ENCODE data around the gene TVP23C.
"Not testable (repeated sequence)": the region's sequence is repeated elsewhere in the genome, so short reads cannot be mapped to it uniquely, and the experiment has no call there.

TVP23C gene

GRCh38 chr17:15557334-15557832 is 5.9 kb downstream of the TVP23C start:
- not testable (repeated sequence) for H3K27me3 Mint-ChIP-seq (ENCODE audit: low read depth); H3K9me3 Mint-ChIP-seq; H3K4me3 Mint-ChIP-seq; H3K27ac Mint-ChIP-seq; H3K4me1 Mint-ChIP-seq
- H3K36me3 Mint-ChIP-seq (ENCODE audit: low read depth) = peaks cover 36% of the 10 kb centered on the region

- H3K27me3 Mint-ChIP-seq (ENCODE audit: low read depth); H3K9me3 Mint-ChIP-seq; H3K4me1 Mint-ChIP-seq; H3K4me3 Mint-ChIP-seq; H3K27ac Mint-ChIP-seq: not testable (repeated sequence)
- peaks cover 22% of the 10 kb centered on the region for H3K36me3 Mint-ChIP-seq (ENCODE audit: low read depth)
Observed at GRCh38 chr17:15552932-15553331, 10.4 kb downstream of the TVP23C start.

GRCh38 chr17:15549552-15549951 is 13.7 kb downstream of the TVP23C start:
- H3K27me3 Mint-ChIP-seq (ENCODE audit: low read depth); H3K9me3 Mint-ChIP-seq; H3K4me3 Mint-ChIP-seq; H3K27ac Mint-ChIP-seq; H3K4me1 Mint-ChIP-seq: not testable (repeated sequence)
- peaks cover 31% of the 10 kb centered on the region for H3K36me3 Mint-ChIP-seq (ENCODE audit: low read depth)

GRCh38 chr17:15546604-15547003 is 16.7 kb downstream of the TVP23C start:
- H3K27ac Mint-ChIP-seq; H3K4me3 Mint-ChIP-seq; H3K27me3 Mint-ChIP-seq (ENCODE audit: low read depth); H3K4me1 Mint-ChIP-seq; H3K9me3 Mint-ChIP-seq: not testable (repeated sequence)
- peaks cover 39% of the 10 kb centered on the region for H3K36me3 Mint-ChIP-seq (ENCODE audit: low read depth)

GRCh38 chr17:15540371-15541219 is 22.7 kb downstream of the TVP23C start:
- not testable (repeated sequence) for H3K27me3 Mint-ChIP-seq (ENCODE audit: low read depth); H3K9me3 Mint-ChIP-seq; H3K4me3 Mint-ChIP-seq; H3K27ac Mint-ChIP-seq; H3K4me1 Mint-ChIP-seq
- peaks cover 48% of the 10 kb centered on the region for H3K36me3 Mint-ChIP-seq (ENCODE audit: low read depth)

GRCh38 chr17:15533122-15533521 is 30.2 kb downstream of the TVP23C start:
- H3K27me3 Mint-ChIP-seq (ENCODE audit: low read depth); H3K4me3 Mint-ChIP-seq; H3K9me3 Mint-ChIP-seq; H3K4me1 Mint-ChIP-seq; H3K27ac Mint-ChIP-seq: not testable (repeated sequence)
- H3K36me3 Mint-ChIP-seq (ENCODE audit: low read depth) = peaks cover 36% of the 10 kb centered on the region

- not testable (repeated sequence) for H3K9me3 Mint-ChIP-seq; H3K4me1 Mint-ChIP-seq; H3K27me3 Mint-ChIP-seq (ENCODE audit: low read depth); H3K4me3 Mint-ChIP-seq
- Mint-ChIP-seq H3K27ac (peak overlapping the region in 1 of 3 experiments; percentile 57), H3K36me3 (ENCODE audit: low read depth) (peaks cover 27% of the 10 kb centered on the region)
- peak; percentile 69 to 73 (median 71) for TF ChIP-seq CTCF (IDR thresholded peaks at IDR 0.05; ENCODE audit: unreplicated experiment in 3 of 3)
Observed at GRCh38 chr17:15526292-15527218, 36.7 kb downstream of the TVP23C start.

GRCh38 chr17:15524990-15525985 is 38.0 kb downstream of the TVP23C start:
- not testable (repeated sequence) for H3K4me3 Mint-ChIP-seq, H3K27ac Mint-ChIP-seq
- H3K36me3 Mint-ChIP-seq (ENCODE audit: low read depth) = peaks cover 24% of the 10 kb centered on the region

GRCh38 chr17:15516150-15516549 is 47.1 kb downstream of the TVP23C start:
- H3K4me3 Mint-ChIP-seq = no peak overlapping the region
- H3K27me3 Mint-ChIP-seq (ENCODE audit: low read depth) = no peaks in the 10 kb centered on the region
- H3K36me3 Mint-ChIP-seq (ENCODE audit: low read depth) = peaks cover 45% of the 10 kb centered on the region
- peaks cover 19% of the 10 kb centered on the region for H3K4me1 Mint-ChIP-seq
- no peak overlapping the region for H3K27ac Mint-ChIP-seq
- no peak for TF ChIP-seq CTCF (IDR thresholded peaks at IDR 0.05; ENCODE audit: unreplicated experiment in 3 of 3)
- H3K9me3 Mint-ChIP-seq = no peaks in the 10 kb centered on the region

More at GRCh38 chr17:15524990-15525985, 38.0 kb downstream of the TVP23C start:
- H3K4me1 Mint-ChIP-seq; H3K9me3 Mint-ChIP-seq; H3K27me3 Mint-ChIP-seq (ENCODE audit: low read depth): not testable (repeated sequence)

Data from nephron (organoid).